ENCODE data around the gene C2CD2. TPM values are rescaled to one million over a fixed set of nuclear protein-coding genes. Genes with fewer than 3 reads are reported as not detected.

C2CD2 gene
- total and polyA plus RNA-seq, 8 donors, result 18.3 to 24.1 (median 19.6) TPM

DNA sequence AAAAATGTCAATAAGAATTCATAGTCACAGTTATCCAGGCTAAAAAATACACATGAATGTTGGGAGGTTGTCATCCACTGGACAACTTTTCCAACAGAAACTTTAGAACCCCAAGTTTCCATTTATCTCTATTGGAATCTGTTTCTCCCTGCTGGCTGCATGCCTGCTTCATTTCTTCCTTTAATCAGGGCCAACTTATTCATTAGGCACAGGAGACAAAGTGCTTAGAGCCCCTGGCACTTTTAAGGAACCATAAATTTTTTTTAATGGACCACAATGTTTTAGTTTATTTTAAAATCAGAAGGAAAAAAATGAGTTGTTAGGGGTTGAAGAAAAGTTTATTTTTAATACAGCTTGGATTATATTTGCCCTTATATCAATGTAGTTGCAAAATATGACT lies 26.7 kb upstream of the C2CD2 start:
- no peaks in the 10 kb centered on the region for H3K36me3 ChIP-seq
- H3K27me3 ChIP-seq, result no peaks in the 10 kb centered on the region
- no peak overlapping the region for H3K4me3 ChIP-seq
- peaks cover 0 to 5% of the 10 kb centered on the region in 2 donors for H3K9me3 ChIP-seq
- H3K27ac ChIP-seq, result no peak overlapping the region
- DNase-seq, result no peak
- no peaks in the 10 kb centered on the region for H3K4me1 ChIP-seq
- intact Hi-C loops (cut with DNase I), result no loop called here
- no peak for ATAC-seq
- no peak for TF ChIP-seq CTCF (IDR thresholded peaks at IDR 0.05)

DNA sequence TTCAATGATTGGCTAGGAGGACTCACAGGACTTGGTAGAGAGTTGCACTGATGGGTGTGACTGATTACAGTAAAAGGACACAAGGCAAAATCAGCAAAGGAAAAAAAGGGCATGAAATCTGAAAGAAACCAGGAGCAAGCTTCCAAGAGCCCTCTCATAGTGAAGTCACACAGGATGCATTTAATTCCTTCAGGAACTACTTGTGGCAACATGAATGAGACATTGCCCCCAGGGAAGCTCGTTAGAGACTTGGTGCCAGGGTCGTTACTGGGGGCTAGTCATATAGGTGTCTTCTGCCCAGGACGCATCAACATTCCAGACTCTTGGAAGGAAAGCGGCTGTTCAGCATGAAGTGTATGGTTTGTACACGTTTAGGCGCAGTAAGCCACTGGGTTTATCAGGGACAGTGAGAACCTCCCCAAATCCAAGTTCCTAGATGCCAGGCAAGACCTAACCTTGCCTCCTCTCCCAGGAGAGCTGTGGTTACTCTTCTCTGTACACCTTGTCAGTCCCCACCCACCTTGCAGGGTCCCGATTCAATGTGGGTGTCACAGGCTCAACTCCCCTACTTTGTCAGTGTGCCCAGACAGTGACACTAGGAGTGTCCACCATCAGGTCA lies 26.0 kb upstream of the C2CD2 start:
- intact Hi-C loops (cut with DNase I), result no loop called here
- Histone ChIP-seq H3K27me3 (no peaks in the 10 kb centered on the region), H3K9me3 (peaks cover 0 to 5% of the 10 kb centered on the region in 2 donors), H3K27ac (no peak overlapping the region), H3K4me3 (no peak overlapping the region), H3K4me1 (no peaks in the 10 kb centered on the region), H3K36me3 (no peaks in the 10 kb centered on the region)
- TF ChIP-seq CTCF (IDR thresholded peaks at IDR 0.05), result no peak
- DNase-seq (no peak), ATAC-seq (no peak)

GRCh38 chr21:41979335-41979734 lies 25.5 kb upstream of the C2CD2 start:
- Histone ChIP-seq H3K27ac (no peak overlapping the region), H3K27me3 (no peaks in the 10 kb centered on the region), H3K36me3 (no peaks in the 10 kb centered on the region), H3K9me3 (peaks cover 0 to 5% of the 10 kb centered on the region in 2 donors), H3K4me3 (no peak overlapping the region), H3K4me1 (peaks cover 0 to 2% of the 10 kb centered on the region in 2 donors)
- intact Hi-C loops (cut with DNase I), result no loop called here
- no peak for TF ChIP-seq CTCF (IDR thresholded peaks at IDR 0.05)
- DNase-seq, result no peak
- ATAC-seq, result no peak

DNA sequence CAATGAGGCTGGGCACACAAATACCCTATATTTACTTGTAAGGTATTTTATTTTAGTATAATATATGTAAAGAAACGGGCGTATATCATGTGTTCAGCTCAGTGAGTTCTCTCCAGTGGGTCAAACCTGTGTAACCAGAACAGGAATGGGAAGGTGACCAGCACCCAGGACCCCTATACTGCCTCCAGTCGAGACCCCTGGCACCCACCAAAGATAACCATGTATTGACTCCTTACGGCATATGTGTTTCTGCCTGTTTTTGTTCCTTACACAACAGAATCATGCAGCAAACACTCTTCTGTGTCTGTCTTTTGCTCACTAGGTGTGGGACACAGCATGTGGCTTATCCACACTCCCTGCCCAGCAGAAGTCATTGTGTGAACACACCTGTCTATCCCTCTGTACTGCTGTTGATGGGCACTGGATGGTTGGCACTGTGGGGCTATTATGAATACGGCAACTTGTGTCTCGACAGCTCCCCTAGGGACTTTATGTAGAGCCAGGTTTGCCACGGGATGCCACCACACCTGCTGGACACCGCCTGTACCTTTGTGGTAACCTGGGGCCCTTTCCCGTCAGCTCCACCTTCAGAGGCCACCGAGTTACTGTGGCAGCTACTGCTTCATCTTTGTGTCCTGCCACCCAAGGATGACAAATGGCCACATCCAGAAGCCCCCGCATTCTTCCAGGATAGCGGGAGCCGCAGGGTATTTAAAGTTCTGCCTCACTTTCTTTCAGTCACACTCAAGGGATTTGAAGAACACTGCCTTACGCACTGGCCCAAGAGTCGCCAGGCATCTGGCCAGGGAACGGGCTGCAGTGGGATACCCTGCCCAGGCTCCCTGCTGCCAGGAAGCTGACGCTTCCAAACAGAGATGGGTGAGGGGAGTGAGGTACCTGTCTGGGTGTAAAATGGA lies 23.5 kb upstream of the C2CD2 start:
- intact Hi-C loops (cut with DNase I), result no loop called here

More for the DNA sequence above, 23.5 kb upstream of the C2CD2 start:
- ATAC-seq (no peak), DNase-seq (peak in 1 of 4 donors; percentile 33)
- TF ChIP-seq CTCF (IDR thresholded peaks at IDR 0.05), result no peak
- H3K9me3 ChIP-seq, result peaks cover 0 to 5% of the 10 kb centered on the region in 2 donors
- no peaks in the 10 kb centered on the region for H3K36me3 ChIP-seq
- no peak overlapping the region for H3K4me3 ChIP-seq
- H3K4me1 ChIP-seq, result peaks cover 0 to 10% of the 10 kb centered on the region in 2 donors
- H3K27me3 ChIP-seq, result no peaks in the 10 kb centered on the region
- no peak overlapping the region for H3K27ac ChIP-seq
